Measurements from ENCODE around the gene ANKLE1.

Gene ANKLE1

DNA sequence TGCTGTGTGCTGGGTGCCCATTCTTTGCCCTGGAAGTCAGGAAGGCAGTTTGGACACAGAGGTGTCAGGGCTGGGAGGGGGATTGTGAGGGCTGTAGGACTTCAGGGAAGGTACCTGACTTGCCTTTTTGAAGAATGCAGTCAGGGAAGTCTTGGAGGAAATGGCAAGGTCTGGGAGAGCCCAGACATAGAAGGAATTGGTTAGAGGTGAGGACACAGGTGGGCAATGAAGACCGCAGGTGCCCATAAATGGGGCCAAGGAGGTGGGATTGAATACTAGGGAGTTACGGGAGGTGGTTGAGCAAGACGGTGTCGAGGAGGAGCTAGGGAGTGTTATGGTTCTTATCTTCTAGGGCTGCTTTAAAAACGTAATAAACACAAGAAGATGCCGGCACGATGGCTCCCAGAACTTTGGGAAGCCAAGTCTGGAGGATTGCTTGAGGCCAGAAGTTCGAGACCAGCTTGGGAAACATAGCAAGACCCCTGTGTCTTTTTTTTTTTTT, 26.2 kb downstream of the ANKLE1 start:
- no peak for DNase-seq (ENCODE audit: low spot score)

- DNase-seq (ENCODE audit: low spot score) = peak; percentile 100
Measured at GRCh38 chr19:17309198-17309964, 27.7 kb downstream of the ANKLE1 start, which contains the start of gene DDA1. Gene DDA1 (plus strand): TSS chr19:17309563. CDS start chr19:17309655, 92 bp downstream.

DNA sequence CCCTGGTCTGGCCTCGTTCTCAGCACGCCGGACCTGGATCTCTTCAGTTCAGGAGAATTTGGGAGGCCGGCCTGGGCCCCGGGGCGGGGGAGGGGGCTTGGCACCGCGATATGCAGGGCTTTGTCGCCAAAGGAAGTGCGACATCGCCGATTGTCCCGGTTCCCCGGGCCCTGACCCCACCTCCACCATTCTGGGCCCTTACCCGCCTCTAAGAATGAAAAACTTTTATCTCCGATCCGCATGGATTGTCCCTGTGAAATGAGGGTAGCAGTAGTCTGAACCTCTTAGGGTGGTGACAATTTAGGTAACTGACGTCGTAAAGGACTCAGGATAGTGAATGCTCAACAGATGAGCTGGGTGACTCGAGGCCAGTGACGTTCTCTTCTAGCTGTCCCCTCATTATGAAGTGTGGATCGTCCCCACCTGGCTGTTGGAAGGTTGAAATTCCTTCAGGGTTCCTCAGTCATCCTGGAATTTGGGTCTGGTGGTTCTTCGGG, 28.3 kb downstream of the ANKLE1 start:
- no peak for DNase-seq (ENCODE audit: low spot score)

- no peak for DNase-seq (ENCODE audit: low spot score)
Measured at GRCh38 chr19:17311455-17312188, 29.9 kb downstream of the ANKLE1 start.

DNA sequence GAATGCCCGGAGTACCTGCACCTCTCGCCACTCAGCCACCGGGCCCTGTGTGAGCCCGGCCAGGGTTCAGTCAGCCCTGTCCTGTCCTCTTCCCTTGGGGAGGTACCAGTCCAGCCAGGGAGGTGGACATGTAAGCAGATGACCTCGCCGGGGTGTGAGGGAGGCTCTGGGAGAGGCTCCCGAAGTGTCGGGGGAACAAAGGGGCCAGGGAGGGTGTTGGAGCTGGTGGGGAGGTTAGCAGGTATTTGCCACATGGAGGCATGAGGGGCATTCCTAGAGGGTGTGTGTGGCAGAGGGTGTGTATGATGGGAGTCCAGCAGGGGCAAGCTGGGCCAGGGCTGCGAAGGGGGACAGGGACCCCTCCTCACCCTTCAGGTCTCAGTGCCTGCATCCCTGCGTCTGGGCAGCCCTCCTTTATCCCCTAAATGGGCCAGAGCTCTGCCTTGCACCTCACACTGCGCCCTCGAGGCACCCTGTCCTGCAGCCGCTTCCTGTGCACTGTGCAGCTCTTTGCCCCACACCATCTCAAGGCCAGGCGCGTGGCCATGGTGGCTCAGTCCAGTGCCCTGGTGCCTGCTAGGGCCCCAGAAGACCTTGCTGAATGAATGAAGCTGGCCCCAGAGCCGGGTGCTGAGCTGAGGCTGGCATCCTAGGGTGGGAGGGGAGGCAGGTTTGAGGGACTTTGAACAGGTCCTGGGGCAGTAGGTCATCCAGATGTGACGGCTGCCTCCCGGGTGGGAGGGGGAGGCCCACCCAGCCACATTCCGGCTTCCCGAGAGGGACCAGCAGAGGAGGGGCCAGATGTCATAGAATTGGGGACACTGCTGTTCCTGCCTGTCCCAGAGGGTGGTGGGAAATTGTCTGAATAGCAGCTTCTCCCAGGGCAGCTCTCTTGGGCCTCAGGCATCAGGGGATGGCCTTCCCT, 30.8 kb downstream of the ANKLE1 start:
- no peak for DNase-seq (ENCODE audit: low spot score)

GRCh38 chr19:17314007-17314593, 32.4 kb downstream of the ANKLE1 start:
- no peak for DNase-seq (ENCODE audit: low spot score)

- no peak for DNase-seq (ENCODE audit: low spot score)
Measured at GRCh38 chr19:17318966-17319365, 37.3 kb downstream of the ANKLE1 start.

DNA sequence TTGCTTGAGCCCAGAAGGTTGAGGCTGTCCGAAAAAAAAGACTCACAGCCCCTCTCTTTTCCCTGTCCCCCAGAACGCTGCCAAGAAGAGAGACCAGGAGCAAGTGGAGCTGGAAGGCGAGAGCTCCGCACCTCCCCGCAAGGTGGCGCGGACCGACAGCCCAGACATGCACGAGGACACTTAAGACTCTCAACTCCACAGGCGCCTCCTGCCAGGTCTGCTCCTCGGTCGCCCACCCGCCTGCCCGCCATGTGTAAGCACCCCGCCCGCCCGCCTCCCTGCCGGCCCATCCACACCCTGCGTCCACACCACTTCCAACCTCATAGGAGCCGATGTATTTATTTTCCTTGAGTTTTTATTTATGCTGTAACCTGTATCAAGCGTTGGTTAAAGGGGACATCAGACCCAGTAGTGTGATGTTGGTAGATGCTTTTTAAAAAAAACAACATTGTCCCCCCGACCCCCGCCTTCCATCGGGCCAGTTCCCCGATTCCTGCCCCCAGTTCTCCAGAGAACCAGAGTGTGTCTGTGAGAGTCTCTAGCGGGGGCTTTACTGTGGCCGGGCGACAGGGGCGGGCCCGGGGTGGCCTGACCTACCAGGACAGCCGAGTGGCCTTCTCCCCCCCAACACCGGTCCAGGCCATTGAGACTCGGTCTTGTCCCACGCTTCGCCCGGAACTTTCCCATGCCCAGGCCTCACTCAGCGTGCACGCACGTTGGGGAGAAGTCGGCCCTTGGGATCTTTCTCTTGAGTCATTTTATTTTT, 38.0 kb downstream of the ANKLE1 start:
- DNase-seq (ENCODE audit: low spot score) = no peak

DNA sequence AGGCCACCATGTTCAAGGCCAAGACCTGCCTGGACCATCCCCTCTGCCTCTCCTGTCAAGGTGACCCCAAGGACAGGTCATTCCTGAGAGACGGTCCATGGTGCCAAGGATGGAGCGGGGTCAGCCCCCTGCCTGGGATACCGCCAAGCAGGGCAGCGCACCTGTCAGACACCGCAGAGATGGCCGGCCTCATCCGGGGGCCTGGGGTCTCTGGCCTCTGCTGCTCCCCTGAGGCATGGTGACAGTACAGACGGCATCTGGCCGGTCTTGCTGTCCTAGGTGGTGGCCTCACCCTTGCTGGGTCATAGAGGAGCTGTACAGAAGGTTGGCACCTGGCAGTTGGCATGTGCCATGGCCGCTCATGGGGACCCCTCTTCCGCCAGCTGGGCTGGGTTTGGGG, 38.7 kb downstream of the ANKLE1 start:
- DNase-seq (ENCODE audit: low spot score) = no peak

DNA sequence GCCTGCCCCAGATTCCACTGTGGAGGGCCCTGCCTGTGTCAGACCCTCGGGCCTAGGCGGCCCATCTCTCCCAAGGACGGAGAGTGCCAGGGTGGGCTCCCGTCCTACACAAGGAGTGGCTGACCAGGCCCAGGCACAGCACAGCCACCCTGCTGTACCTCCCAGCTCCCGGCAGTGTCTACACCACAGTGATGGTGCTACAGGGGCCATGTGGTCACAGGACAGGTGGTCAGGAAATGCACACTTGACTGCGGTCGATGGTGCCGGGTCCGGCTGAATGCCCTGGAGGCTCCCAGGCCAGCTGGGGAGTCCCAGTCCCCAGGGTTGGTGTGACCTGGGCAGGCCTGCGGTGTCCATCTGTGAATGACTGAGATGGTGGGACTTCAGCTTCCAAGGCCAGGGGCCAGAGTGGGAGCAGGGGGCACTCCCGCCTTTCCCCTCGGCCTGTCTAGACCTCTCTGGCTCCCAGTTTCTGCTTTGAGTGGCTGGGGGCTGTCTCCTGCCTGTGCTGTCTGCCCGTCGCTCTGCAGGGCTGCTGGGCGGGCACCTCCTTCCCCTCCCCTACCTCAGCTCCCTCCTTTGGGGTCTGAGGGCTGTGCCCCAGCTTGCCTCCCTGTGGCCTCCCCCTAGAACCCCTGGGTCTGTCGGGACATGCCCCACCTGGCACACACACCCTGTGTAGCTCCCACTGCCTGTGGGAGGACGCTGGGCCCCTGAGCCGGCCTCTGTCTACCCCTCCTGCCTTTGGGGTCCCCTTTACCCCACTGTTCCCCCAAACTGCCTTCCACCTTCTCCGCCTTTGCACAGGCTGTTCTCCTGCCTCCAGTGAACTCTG, 40.2 kb downstream of the ANKLE1 start:
- DNase-seq (ENCODE audit: low spot score) = no peak

DNA sequence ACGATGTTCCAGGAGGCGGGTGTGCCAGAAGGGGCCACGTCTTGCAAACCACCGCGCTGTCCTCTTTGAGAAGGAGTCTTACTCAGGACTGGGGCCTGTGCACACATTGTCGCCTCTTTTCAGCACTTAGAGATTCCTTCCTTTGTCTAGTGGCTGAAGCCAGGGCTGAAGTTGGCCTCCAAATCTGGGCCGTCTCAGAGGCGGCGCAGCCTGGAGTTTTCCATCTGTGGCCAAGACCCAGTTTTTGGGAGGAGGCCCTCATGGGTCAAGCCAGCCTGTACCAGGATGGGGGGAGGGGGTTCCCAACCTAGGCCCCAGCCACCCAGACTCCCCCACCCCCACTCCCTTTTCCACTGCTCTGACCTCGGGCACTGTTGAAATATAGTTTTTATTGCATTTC, 41.2 kb downstream of the ANKLE1 start:
- DNase-seq (ENCODE audit: low spot score) = no peak

DNA sequence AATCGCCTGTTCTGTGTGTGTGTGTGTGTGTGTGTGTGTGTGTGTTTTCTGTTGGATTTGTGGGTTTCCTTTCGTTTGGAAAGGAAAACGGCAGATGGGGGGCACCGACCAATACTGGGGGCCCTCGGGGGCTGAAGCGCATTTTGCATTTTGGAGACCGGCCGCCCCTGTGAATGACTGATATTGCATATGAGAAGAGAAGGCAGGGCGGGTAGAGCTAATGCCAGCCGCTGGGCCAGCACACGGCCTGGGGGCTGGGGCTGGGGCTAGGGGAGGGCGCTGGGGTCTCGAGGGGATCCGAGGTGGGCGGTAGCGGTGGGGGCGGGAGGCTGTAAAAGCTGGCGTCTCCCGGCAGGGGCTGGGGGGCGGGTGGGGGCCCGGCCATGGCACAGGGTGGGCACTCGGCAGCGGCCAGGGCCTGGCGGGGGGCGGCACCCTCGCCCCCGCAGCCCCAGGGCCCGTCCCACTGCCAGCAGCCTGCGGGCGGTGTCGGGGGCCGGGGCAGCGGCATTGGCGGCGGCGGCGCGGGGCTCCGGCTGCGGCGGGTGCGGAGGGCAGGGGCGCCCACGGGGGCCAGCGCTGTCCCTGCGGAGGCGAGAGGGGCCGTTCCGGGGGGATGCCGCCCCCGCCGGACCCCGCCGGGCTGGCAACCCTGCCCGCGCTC, 41.7 kb downstream of the ANKLE1 start:
- DNase-seq (ENCODE audit: low spot score) = no peak

GRCh38 chr19:17323964-17324332, 42.2 kb downstream of the ANKLE1 start:
- DNase-seq (ENCODE audit: low spot score) = no peak

GRCh38 chr19:17324357-17325114, 42.8 kb downstream of the ANKLE1 start:
- DNase-seq (ENCODE audit: low spot score) = no peak

DNA sequence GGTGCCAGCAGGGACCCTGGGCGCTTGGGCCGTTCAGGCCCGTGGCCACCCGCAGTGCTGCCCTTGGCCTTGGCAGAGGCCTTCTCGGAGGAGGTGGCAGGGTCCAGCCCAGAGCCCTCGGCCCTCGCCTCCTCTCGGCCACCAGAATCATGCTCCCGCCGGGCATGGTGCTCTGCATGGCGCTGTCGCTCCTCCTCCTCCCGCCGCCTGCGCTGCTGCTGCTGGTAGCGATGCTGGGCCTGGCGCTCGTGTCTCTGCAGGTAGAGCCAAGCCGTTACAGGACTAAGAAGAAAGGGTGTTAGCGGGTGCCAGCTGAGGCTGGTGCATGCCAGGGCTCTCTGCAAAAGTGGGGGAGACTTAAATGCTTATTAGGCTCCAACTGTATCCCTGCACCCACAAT, 43.4 kb downstream of the ANKLE1 start:
- DNase-seq (ENCODE audit: low spot score) = no peak

GRCh38 chr19:17325881-17326594, 44.3 kb downstream of the ANKLE1 start:
- DNase-seq (ENCODE audit: low spot score) = no peak

DNA sequence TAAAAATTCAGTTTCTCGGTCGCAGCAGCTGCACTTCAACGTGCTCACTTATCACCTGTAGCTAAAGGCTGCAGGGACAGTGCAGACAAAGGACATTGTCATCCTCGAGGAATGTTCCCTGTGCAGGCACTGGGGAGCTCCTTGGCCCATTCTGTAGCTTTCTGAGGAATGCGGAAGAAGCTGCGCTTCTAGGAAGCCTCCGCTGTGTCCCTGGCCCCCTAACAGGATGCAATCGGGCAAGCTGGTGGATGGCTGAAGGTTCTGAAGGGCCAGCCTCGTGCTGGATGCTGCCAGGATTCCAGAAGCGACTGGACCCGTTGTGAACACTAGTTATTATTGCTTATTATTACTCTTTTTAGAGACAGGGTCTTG, 44.9 kb downstream of the ANKLE1 start:
- DNase-seq (ENCODE audit: low spot score) = no peak

GRCh38 chr19:17327068-17327653, 45.5 kb downstream of the ANKLE1 start:
- DNase-seq (ENCODE audit: low spot score) = no peak
